SK-N-SH (cell line): ENCODE data around the gene FIGN.

Experiments used
- CHD2 ChIP-seq: fragments of 150-350 bp; IDR thresholded peaks from 2 replicates; pipeline ENCODE4 v1.6.1; 2018; ENCODE audit warnings: low read length; ENCODE audit not compliant: partially characterized antibody
- CTCF ChIP-seq: fragments of 200-600 bp; sonication (generic); IDR thresholded peaks from 2 replicates; pipeline ENCODE4 v1.6.1; 2017; ENCODE audit warnings: antibody characterized with exemption, mild to moderate bottlenecking, moderate library complexity
- FOXM1 ChIP-seq: IDR thresholded peaks from 2 replicates; pipeline ENCODE4 v1.4.0; 2012; ENCODE audit warnings: low read depth, mild to moderate bottlenecking
- POLR2AphosphoS5 ChIP-seq: IDR thresholded peaks from 2 replicates; pipeline ENCODE4 v1.6.1; 2012; ENCODE audit warnings: low read depth, low read length
- RAD21 ChIP-seq: IDR thresholded peaks from 2 replicates; pipeline ENCODE4 v1.6.1; 2012; ENCODE audit warnings: mild to moderate bottlenecking, low read length
- REST ChIP-seq: IDR thresholded peaks from 2 replicates; pipeline ENCODE4 v1.6.1; 2012; ENCODE audit warnings: mild to moderate bottlenecking, low read depth, low read length, moderate library complexity
- RXRA ChIP-seq: IDR thresholded peaks from 2 replicates; pipeline ENCODE4 v1.4.0; 2012; ENCODE audit warnings: low read depth, mild to moderate bottlenecking, borderline replicate concordance
- TAF1 ChIP-seq: IDR thresholded peaks from 2 replicates; pipeline ENCODE4 v1.6.1; 2012; ENCODE audit warnings: low read depth, mild to moderate bottlenecking, low read length, moderate library complexity, borderline replicate concordance
- TCF12 ChIP-seq: IDR thresholded peaks from 2 replicates; pipeline ENCODE4 v1.4.0; 2012

- TF ChIP-seq CTCF: no peak; the same call in 1 of the 2 replicates
- TF ChIP-seq TAF1: no peak
- TF ChIP-seq REST: no peak
- TF ChIP-seq TCF12: no peak
- TF ChIP-seq CHD2: no peak
- TF ChIP-seq POLR2AphosphoS5: no peak
- TF ChIP-seq FOXM1: no peak
- TF ChIP-seq RXRA: no peak
- TF ChIP-seq RAD21: no peak
These were observed 183.1 kb downstream of the FIGN start for GRCh38 chr2:163552758-163553157.
